Adrenal gland (tissue), 12 donors: ENCODE results near the gene ANKLE1. TPM values are rescaled to one million over a fixed set of nuclear protein-coding genes. Genes with fewer than 3 reads are reported as not detected.
A peak's percentile ranks its signal among the peaks of the same experiment; 100 is the strongest.

Experiments
- DNase-seq, 7 donors: peaks; one replicate each; pipeline ENCODE4 v3.0.0-alpha.2; 2019 to 2020
- H3K27ac ChIP-seq, 5 donors: fragments of 200-600 bp; sonication (generic) in 4 of 5; 1 replicate in 3 of 5; 2 replicates in 2 of 5; pipeline versions ENCODE4 v1.5.1 to v1.8.0; 2016 to 2020; ENCODE audit warnings: mild to moderate bottlenecking in 1 of 5
- H3K27me3 ChIP-seq: fragments of 200-600 bp; 2 replicates; pipeline ENCODE4 v1.8.0; 2021
- H3K36me3 ChIP-seq, 2 donors: fragments of 200-600 bp; replicated peaks in 1 of 2; 1 replicate in 1 of 2; 2 replicates in 1 of 2; pipeline versions ENCODE4 v1.5.1 to v1.8.0; 2018 to 2022
- H3K4me1 ChIP-seq, 2 donors: fragments of 200-600 bp; replicated peaks in 1 of 2; 1 replicate in 1 of 2; 2 replicates in 1 of 2; pipeline versions ENCODE4 v1.5.1 to v1.8.0; 2018 to 2021
- H3K4me3 ChIP-seq, 4 donors: fragments of 200-600 bp; sonication (generic) in 3 of 4; one replicate each; pipeline ENCODE4 v1.5.1; 2016 to 2018
- H3K9me3 ChIP-seq, 3 donors: fragments of 200-600 bp; sonication (generic) in 1 of 3; replicated peaks in 1 of 3; 1 replicate in 2 of 3; 2 replicates in 1 of 3; pipeline versions ENCODE4 v1.5.1 to v1.8.0; 2016 to 2021
- POLR2A ChIP-seq, 2 donors: fragments of 450-650 bp; IDR thresholded peaks; one replicate each; pipeline ENCODE4 v1.6.1; 2017; ENCODE audit warnings: antibody characterized with exemption in 2 of 2, mild to moderate bottlenecking in 2 of 2, moderate library complexity in 1 of 2
- WGBS, 4 donors: extraction: QIAGEN DNeasy Blood & Tissue Kit in 2 of 4; methylation state at CpG; one replicate each; pipeline versions ENCODE4 v1.1.5 to v1.1.7; 2013 to 2017; 5-methylcytosine and 5-hydroxymethylcytosine counted together
- intact Hi-C, 2 donors: fragments of 100-400 bp; cut with DNase I; formaldehyde crosslinking; loops; one replicate each; pipeline versions ENCODE4 v1.14.1 to v1.15.0; 2022 to 2023
- polyA plus RNA-seq, 3 donors: library from polyadenylated mRNA; stranded (reverse); fragments of 200-250 nt in 2 of 3; fragments of 350-450 nt in 1 of 3; fragmentation: Illumina TruSeq in 1 of 3; extraction: RNeasy Lipid Tissue Mini Kit (QIAGEN cat#74804) in 1 of 3; gene quantifications; one replicate each; pipeline ENCODE4 v1.2.3, GENCODE V29; 2013 to 2014
- total RNA-seq, 9 donors: library from RNA; depleted of rRNA in 4 of 9; stranded (reverse); fragments of >200 nt in 4 of 9; fragments of 120-200 nt in 1 of 9; fragmentation: NEBNext Ultra II Directional in 1 of 9; extraction: Animal tissue kit (Norgen Biotek cat#: 25700) in 1 of 9; gene quantifications; one replicate each; pipeline versions ENCODE4 v1.1.0 to v1.2.4, GENCODE V29; 2013 to 2023
- TF ChIP-seq, protein P1 (sequence below), 6 experiments: fragments of 450-650 bp in 4 of 6; fragments of 200-600 bp in 2 of 6; sonication (generic) in 1 of 6; IDR thresholded peaks; 1 replicate in 5 of 6; 2 replicates in 1 of 6; pipeline versions ENCODE4 v1.5.1 to v1.8.0; 2016 to 2021; ENCODE audit warnings: antibody characterized with exemption in 6 of 6, mild to moderate bottlenecking in 2 of 6, moderate library complexity in 1 of 6
- donor health status: healthy with polysubstance abuse.
- donor health status: Bipolar disorder and iron deficiency.
- donor health status: DM: yes; HTN: yes; CAD: no.
- donor health status: DM: no; HTN: no; CAD: no.
- donor health status: DM: no; HTN: no; CAD: no.
- donor health status: DM: yes; HTN: yes; CAD: no.

ANKLE1 gene
- total and polyA plus RNA-seq, 12 donors, result 0.11 to 1.8 (median 0.38) TPM

GRCh38 chr19:17248011-17248776 lies 33.5 kb upstream of the ANKLE1 start:
- intact Hi-C loops, result no loop called here
- no peak for DNase-seq
- Histone ChIP-seq H3K4me1 (peaks cover 0 to 14% of the 10 kb centered on the region in 2 donors), H3K36me3 (no peaks in the 10 kb centered on the region), H3K9me3 (no peaks in the 10 kb centered on the region), H3K4me3 (no peak overlapping the region), H3K27me3 (no peaks in the 10 kb centered on the region), H3K27ac (peak overlapping the region in 1 of 5 donors; percentile 5)
- WGBS, 4 donors, result 48 to 77% (median 65%) methylated on average over 6 to 21 of the region's 21 CpGs
- TF ChIP-seq, protein P1, sequence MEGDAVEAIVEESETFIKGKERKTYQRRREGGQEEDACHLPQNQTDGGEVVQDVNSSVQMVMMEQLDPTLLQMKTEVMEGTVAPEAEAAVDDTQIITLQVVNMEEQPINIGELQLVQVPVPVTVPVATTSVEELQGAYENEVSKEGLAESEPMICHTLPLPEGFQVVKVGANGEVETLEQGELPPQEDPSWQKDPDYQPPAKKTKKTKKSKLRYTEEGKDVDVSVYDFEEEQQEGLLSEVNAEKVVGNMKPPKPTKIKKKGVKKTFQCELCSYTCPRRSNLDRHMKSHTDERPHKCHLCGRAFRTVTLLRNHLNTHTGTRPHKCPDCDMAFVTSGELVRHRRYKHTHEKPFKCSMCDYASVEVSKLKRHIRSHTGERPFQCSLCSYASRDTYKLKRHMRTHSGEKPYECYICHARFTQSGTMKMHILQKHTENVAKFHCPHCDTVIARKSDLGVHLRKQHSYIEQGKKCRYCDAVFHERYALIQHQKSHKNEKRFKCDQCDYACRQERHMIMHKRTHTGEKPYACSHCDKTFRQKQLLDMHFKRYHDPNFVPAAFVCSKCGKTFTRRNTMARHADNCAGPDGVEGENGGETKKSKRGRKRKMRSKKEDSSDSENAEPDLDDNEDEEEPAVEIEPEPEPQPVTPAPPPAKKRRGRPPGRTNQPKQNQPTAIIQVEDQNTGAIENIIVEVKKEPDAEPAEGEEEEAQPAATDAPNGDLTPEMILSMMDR (IDR thresholded peaks at IDR 0.05), result no peak
- no peak for TF ChIP-seq POLR2A (IDR thresholded peaks at IDR 0.05)

DNA sequence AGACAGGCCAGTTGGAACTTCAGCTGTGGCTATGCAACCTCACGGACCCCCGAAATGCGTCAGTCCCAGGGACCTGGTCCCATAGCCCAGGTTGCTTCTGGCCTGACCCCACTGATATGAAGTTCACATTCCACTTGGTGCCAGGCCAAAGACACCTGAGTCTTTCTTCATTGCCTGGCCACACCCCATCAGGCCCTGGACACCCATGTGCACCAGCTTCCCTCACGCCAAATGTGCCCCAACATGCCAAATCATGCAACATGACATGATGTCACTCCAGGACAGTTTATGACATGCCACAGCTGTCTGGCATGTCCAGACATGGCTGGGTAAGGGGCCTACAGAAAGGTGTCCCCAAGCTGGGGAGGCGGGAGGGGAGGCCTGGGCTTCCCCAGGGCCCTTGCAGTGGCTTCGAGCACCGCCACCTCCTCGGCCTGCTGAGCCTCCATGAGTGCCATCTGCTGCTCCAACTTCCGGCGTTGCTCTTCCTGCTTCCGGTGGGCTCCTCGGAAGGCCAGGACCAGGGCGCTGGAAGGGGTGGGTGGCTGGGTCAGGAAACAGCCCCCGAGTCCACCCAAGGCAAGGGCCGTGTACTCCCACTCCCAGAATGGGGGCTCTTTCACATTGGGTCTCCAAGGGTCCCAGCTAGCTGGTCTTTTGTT lies 31.7 kb upstream of the ANKLE1 start:
- DNase-seq, result no peak
- Histone ChIP-seq H3K9me3 (no peaks in the 10 kb centered on the region), H3K27ac (peak overlapping the region in 1 of 5 donors; percentile 7), H3K36me3 (no peaks in the 10 kb centered on the region), H3K27me3 (no peaks in the 10 kb centered on the region), H3K4me1 (peaks cover 0 to 10% of the 10 kb centered on the region in 2 donors), H3K4me3 (no peak overlapping the region)
- TF ChIP-seq, protein P1 (IDR thresholded peaks at IDR 0.05), result no peak
- TF ChIP-seq POLR2A (IDR thresholded peaks at IDR 0.05), result no peak
- intact Hi-C loops, result no loop called here
- 79 to 92% (median 89%) methylated on average over 4 to 15 of the region's 15 CpGs for WGBS, 4 donors

GRCh38 chr19:17254636-17255035 lies 27.1 kb upstream of the ANKLE1 start:
- no peaks in the 10 kb centered on the region for H3K36me3 ChIP-seq
- intact Hi-C loops, result no loop called here
- no peaks in the 10 kb centered on the region for H3K27me3 ChIP-seq
- 71 to 86% (median 81%) methylated on average over 9 to 10 of the region's 10 CpGs for WGBS, 4 donors
- no peak for DNase-seq
- no peak for TF ChIP-seq POLR2A (IDR thresholded peaks at IDR 0.05)
- no peaks in the 10 kb centered on the region for H3K4me1 ChIP-seq
- no peak overlapping the region for H3K27ac ChIP-seq
- H3K4me3 ChIP-seq, result no peak overlapping the region
- peaks cover 0 to 6% (median 0%) of the 10 kb centered on the region in 3 donors for H3K9me3 ChIP-seq

DNA sequence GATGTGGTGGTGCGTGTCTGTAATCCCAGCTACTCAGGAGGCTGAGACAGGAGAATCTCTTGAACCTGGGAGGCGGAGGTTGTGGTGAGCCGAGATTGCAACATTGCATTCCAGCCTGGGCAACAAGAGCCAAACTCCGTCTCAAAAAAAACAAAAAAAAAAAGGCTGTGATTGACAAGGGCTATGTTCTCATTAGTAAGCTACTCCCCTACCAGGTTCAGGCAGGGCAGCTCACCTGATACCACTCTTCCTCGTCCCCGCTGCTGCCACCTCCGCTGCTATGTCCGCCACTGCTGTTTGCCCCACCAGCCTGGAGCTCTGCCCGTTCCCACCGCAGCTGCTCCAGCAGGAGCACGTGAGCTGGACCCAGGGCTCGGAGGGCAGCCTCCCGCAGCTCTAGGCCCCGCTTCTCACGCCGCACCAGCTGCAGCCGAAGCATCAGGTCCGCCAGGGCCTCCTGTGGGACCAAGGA lies 26.5 kb upstream of the ANKLE1 start:
- no peak for TF ChIP-seq POLR2A (IDR thresholded peaks at IDR 0.05)
- TF ChIP-seq, protein P1 (IDR thresholded peaks at IDR 0.05), result no peak
- Histone ChIP-seq H3K4me1 (no peaks in the 10 kb centered on the region), H3K36me3 (no peaks in the 10 kb centered on the region), H3K27ac (no peak overlapping the region), H3K9me3 (peaks cover 0 to 7% (median 0%) of the 10 kb centered on the region in 3 donors), H3K4me3 (no peak overlapping the region), H3K27me3 (no peaks in the 10 kb centered on the region)
- 78 to 86% (median 82%) methylated on average over 13 to 18 of the region's 18 CpGs for WGBS, 4 donors
- intact Hi-C loops, result no loop called here
- no peak for DNase-seq
